ENCODE results near the gene CD3D.
A peak's percentile ranks its signal among the peaks of the same experiment; 100 is the strongest.

The CD3D gene

DNA sequence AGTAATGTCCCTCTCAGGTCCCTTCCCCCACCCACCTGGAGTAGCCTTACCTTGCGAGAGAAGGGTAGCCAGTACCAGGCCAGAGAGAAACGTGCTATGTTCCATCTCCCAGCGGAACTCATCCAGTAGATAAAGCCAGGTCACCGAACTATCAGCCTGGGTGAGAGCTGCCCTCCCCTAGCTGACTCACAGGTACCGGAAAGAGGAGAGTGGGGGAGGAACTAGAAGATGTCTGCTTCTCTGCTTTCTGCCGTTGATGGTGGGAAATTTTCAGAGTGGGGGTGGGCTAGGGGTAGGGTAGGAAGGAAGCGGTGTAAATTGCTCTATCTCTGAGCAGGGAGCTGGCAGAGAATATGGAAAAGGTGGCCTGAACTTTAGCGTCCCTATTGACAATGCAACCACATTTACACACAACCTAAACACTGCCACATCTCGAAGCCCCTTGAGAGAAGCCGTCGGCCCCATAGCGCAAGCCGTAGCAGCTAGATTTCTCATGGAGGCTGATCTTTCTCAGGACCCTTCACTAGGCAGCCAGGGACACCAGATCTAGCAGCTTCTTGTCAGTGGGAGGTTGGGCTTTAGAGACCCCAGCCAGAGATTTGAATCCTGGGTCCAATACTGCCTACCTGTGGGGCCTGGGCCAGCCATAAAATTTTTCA is at the start of gene CD3D:
Gene CD3D (minus strand): TSS at position 203 of the 659 bp plus-strand sequence. CDS start 98 bp downstream, at position 105.
- peak in 1 of 2 donors; percentile 46 for DNase-seq (ENCODE audit: low read depth in 2 of 2, low spot score in 1 of 2)

- DNase-seq (ENCODE audit: low read depth in 2 of 2, low spot score in 1 of 2), result no peak
Measured at GRCh38 chr11:118383657-118384056, 41.2 kb upstream of the CD3D start.

DNA sequence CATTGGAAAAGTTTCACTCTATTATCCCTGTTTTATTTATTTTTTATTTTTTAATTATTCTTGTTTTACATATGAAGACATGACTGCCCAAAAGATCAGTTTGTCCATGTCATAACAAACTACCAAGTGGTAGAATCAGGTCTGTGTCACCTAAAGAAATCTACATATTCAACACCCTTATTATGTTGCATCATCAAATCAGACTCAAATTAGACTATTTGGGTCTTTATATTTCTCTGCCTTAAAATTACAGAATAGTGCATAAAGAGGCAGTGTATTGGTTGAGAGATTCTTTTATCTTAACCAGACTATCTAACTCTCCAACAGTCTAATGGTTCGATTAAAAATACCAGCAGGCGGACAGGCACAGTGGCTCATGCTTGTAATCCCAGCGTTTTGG is 40.4 kb upstream of the CD3D start:
- DNase-seq (ENCODE audit: low read depth in 2 of 2, low spot score in 1 of 2), result no peak

GRCh38 chr11:118380571-118380970 is 38.1 kb upstream of the CD3D start:
- DNase-seq (ENCODE audit: low read depth in 2 of 2, low spot score in 1 of 2), result no peak

- DNase-seq (ENCODE audit: low read depth in 2 of 2, low spot score in 1 of 2), result no peak
Measured at GRCh38 chr11:118379497-118379896, 37.0 kb upstream of the CD3D start.

DNA sequence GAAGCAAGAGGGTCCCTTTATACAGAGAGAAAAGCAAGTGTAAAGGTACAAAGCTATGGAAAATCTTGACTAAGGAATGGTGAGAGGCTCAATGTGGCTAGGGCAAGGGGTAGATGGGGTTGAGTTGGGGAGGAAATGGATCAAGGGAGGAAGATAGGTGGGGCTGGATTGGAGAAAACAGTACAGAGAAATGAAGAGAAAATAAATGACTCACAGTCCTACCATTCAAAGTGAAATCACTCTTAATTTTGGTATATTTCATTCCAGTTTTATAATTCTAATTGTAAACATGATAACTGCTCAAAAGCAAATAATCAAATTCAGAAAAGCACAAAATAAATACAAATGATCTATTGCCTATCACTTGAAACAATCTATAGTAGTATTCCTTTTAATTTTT is 33.5 kb upstream of the CD3D start:
- no peak for DNase-seq (ENCODE audit: low read depth in 2 of 2, low spot score in 1 of 2)

- no peak for DNase-seq (ENCODE audit: low read depth in 2 of 2, low spot score in 1 of 2)
Measured at GRCh38 chr11:118374729-118375128, 32.2 kb upstream of the CD3D start.

DNA sequence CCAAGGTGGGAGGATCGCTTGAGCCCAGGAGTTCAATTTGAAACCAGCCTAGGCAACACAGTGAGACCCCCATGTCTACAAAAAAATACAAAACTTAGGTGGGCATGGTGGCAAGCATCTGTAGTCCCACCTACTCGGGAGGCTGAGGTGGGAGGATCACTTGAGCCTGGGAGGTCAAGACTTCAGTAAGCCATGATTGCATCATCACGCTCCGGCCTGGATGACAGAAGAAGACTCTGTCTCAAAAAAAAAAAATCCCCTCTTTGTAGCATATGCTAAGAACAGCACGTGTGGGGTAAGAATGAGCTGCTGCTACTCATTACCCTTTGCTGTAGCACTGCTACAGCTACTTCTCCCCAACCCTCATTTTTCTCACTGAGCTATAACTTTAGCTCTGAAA is 31.4 kb upstream of the CD3D start:
- no peak for DNase-seq (ENCODE audit: low read depth in 2 of 2, low spot score in 1 of 2)

DNA sequence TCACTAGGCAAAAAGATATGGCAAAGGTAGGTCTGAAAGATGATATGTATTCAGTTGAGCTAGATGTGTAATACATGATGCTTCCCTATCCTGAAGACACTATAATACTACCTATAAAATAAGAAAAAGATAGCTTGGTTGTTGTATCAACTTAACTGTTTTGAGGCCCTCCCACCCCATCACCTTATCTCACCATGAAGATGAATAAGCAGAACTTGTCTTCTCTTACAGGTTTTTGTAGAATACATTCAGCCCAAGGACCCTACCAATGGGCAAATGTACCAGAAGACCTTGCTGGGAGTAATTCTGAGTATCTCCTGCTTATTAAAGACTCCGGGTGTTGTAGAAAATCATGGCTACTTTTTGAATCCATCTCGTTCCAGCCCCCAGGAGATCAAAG is 30.8 kb upstream of the CD3D start:
- no peak for DNase-seq (ENCODE audit: low read depth in 2 of 2, low spot score in 1 of 2)

- no peak for DNase-seq (ENCODE audit: low read depth in 2 of 2, low spot score in 1 of 2)
Measured at GRCh38 chr11:118370774-118371173, 28.3 kb upstream of the CD3D start.

DNA sequence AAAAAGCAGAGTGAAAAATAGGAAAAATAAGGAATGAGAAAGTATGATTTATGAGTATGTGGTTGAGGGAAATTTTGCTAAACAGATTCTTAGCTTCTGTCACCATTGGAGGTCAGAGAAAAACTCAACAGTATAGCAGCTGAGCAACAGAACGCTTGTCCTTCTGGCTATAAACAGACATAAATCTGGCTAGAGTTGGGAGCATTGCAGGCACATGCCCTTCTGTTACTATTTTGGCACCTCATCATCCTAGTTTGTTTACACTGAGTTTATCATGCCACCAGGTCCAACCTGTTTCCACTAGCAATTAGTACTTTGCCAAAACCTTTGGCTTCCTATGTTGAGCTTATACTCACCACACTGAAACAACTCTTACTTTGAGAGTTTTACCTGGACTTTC is 23.8 kb upstream of the CD3D start:
- no peak for DNase-seq (ENCODE audit: low read depth in 2 of 2, low spot score in 1 of 2)

GRCh38 chr11:118364956-118365615 is 22.6 kb upstream of the CD3D start:
- no peak for DNase-seq (ENCODE audit: low read depth in 2 of 2, low spot score in 1 of 2)

DNA sequence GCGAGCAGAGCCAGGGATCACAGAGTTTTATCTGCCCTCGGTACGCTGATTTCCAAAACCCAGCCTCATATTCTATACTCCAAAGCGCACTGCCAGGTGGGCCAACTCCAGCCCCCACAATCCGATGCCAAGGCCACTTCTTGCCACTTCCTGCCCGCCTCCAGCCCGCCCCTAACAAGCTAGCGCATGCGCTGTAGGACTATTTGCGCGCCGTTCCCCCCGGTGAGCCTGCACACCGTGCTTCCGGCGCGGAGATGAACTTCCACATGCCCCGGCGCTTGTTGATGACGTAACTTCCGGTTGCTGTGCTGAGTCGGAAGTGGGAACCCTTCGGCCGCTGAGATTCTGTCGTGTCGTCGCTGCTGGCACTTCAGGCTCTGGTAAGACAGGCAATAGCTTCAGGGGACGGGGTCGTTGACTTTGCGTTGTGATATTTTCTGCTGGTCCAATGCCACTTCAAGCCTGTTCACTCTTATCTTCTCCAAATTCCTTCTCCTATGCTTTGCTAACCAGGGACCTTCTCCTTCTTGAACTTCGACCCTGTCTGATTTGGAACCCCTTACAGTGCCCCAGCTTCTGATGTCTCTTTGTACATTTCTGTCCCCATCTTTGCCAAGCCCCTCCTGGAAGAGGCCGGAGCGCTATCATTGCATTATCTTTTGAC is 16.9 kb upstream of the CD3D start, which contains the start of gene UBE4A:
Gene UBE4A (plus strand): TSS at position 306 of the 664 bp plus-strand sequence. CDS start 5,481 bp downstream, outside the sequence.
- DNase-seq (ENCODE audit: low read depth in 2 of 2, low spot score in 1 of 2), result peak; percentile 96 to 99

DNA sequence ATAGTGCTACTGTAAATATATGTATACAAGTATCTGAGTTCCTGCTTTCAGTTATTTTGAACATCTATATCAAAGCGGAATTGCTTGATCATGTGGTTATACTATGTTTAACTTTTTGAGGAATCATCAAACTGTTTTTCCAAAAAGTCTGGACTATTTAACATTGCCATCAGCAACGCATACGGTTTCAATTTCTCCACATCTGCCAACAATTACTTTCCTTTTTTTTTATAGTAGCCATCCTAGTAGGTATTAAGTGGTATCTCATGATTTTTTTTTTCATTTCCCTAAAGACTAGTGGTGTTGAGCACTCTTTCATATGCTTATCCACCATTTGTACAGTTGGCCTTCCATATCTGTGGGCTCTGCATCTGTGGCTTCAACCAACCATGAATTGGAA is 15.6 kb upstream of the CD3D start:
- DNase-seq (ENCODE audit: low read depth in 2 of 2, low spot score in 1 of 2), result no peak

- DNase-seq (ENCODE audit: low read depth in 2 of 2, low spot score in 1 of 2), result no peak
Measured at GRCh38 chr11:118353084-118353710, 10.7 kb upstream of the CD3D start.

DNA sequence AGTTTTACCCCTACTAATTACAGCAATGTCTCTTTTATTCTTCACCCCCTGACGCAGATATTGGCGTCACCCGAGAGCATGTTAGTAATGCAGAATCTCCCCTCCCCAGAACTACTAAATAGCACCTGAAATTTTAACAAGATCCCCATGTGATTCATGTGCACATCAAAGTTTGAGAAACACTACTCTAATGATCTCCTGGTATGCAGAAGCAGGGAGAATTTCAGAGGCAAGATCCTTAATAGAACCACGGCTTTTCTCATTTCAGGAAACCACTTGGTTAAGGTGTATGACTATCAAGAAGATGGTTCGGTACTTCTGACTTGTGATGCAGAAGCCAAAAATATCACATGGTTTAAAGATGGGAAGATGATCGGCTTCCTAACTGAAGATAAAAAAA is 7.0 kb upstream of the CD3D start:
- no peak for DNase-seq (ENCODE audit: low read depth in 2 of 2, low spot score in 1 of 2)

GRCh38 chr11:118343981-118344515 is 1.5 kb upstream of the CD3D start, which contains the start of gene CD3G:
CD3G (plus strand) TSS chr11:118344344; CDS start chr11:118344424, 80 bp downstream.
- peak in 1 of 2 donors; percentile 42 for DNase-seq (ENCODE audit: low read depth in 2 of 2, low spot score in 1 of 2)

- no peak for DNase-seq (ENCODE audit: low read depth in 2 of 2, low spot score in 1 of 2)
Measured at GRCh38 chr11:118343248-118343647, 743 bp upstream of the CD3D start.

DNA sequence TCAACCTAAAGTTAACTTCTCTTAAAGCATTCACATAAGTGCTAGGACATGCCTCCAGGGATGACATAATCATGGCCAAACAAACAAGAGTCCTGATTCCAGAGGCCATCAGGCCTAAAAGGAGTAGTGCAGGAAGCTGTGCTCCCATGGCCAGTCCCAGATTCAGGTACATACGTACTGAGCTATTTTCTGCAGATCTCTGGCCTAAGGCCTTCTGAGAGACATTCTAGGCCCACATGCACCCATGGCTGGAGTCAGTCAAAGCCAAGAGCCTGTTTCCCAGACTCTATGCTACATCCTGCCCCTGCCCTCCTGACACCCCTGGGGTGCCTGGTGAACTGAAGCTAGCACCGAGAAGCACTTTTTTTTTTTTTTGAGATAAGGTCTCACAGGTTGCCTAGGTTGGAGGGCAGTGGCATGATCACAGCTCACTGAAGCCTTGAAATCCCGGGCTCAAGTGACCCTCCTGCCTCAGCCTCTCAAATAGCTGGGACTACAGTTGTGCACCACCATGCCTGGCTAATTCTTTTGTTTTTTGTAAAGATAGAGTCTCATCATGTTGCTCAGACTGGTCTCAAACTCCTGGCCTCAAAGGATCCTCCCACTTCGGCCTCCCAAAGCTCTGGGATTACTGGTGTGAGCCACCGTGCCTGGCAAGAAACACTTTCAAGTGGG is 553 bp downstream of the CD3D start:
- no peak for DNase-seq (ENCODE audit: low read depth in 2 of 2, low spot score in 1 of 2)

- DNase-seq (ENCODE audit: low read depth in 2 of 2, low spot score in 1 of 2), result no peak
Measured at GRCh38 chr11:118341261-118341660, 1.2 kb downstream of the CD3D start.

DNA sequence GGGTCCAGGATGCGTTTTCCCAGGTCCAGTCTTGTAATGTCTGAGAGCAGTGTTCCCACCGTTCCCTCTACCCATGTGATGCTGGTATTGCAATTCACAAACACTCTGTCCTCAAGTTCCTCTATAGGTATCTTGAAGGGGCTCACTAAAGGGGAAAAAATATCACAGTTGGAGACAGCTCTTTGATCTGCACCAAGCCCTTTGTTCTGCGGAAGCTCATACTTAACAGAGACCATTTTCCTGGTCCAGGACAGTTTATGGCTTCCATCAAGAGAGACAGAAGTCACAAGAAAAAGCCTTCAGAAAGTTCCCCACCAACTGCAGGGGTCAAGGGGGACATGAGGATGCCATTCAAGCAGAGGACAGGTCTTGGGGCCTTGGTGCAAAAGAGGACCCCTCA is 2.1 kb downstream of the CD3D start:
- DNase-seq (ENCODE audit: low read depth in 2 of 2, low spot score in 1 of 2), result no peak

All from stimulated activated CD8-positive, alpha-beta memory T cell treated with anti-CD3 and anti-CD28 coated beads, Interleukin-4, amount 100 ng/mL, for 1 hour (primary cell).